IPS-NIHi11 (cell line): ENCODE measurements around the gene COQ5.
"Not testable (repeated sequence)": the region's sequence is repeated elsewhere in the genome, so short reads cannot be mapped to it uniquely, and the experiment has no call there.

Experiments used
- DNase-seq: peaks from one replicate; pipeline ENCODE4 v3.0.0; 2012; ENCODE audit warnings: mixed read lengths, low spot score

COQ5 gene, protein sequence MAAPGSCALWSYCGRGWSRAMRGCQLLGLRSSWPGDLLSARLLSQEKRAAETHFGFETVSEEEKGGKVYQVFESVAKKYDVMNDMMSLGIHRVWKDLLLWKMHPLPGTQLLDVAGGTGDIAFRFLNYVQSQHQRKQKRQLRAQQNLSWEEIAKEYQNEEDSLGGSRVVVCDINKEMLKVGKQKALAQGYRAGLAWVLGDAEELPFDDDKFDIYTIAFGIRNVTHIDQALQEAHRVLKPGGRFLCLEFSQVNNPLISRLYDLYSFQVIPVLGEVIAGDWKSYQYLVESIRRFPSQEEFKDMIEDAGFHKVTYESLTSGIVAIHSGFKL

DNA sequence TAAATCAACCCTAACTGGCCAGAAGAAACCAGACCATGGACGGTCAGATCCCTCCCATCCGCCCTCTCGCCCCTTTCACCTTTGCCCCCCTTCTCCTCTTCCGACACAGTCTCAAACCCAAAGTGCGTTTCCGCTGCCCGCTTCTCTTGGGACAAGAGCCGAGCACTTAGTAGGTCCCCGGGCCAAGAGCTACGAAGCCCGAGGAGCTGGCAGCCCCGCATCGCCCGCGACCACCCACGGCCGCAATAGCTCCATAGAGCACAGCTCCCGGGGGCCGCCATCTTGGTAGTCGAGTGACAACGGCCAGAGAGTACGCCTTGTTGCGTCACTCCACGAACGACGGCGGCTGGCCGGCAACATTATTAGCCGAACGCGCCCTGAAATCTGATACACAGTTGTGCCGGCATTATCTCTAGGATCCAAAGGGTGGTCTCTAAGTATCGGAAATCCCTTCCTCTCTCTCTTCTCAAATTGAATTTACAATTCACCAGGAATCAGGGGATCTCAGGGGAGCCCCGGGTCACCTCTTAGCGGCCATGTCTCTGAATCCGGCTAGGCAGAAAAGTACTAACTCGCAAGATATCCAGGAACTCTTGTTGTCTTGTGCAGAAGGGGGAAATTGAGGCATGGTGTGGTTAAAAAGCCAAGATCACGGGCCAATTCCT, at the start of gene COQ5:
Gene COQ5 (minus strand): TSS at position 298 of the 665 bp plus-strand sequence. CDS start 17 bp downstream, at position 281.
- peak; percentile 90 for DNase-seq

DNA sequence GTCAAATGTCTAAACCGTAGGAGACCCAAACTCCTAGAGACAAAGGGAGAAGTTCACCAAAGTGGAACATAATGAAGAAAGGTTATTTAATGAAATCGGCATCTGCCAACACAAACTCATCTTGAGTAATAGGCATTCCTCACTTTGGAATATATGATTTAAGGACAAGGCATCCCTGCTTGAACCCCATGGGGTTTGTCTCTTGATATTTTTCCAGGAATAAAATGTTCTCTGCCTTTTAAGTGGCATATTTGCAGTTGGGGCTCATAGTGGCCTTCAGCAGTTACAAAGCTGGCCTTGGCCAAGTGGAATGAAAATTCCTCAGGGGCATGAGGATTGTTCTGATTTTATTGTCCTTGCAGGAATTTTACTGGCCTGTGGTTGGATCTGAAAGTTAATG, 45.1 kb upstream of the COQ5 start:
- DNase-seq: no peak

DNA sequence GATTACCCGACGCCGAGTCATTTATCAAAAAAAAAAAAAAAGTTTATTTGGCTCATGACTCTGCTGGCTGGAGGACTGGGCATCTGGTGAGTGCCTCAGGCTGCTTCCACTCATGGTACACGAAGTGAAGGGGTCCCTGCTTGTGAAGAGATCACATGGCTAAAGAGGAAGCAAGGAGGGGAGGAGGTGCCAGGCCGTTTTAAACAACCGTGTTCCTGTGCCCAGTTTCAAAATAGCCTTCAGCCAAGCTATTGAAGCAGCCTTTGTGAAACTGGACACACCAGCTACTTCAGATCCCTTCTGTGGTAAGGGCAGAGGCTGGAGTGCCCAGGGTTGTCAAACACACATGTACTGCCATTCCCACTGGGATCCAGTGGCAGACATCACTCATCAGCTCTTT, 44.6 kb upstream of the COQ5 start:
- DNase-seq: no peak

DNA sequence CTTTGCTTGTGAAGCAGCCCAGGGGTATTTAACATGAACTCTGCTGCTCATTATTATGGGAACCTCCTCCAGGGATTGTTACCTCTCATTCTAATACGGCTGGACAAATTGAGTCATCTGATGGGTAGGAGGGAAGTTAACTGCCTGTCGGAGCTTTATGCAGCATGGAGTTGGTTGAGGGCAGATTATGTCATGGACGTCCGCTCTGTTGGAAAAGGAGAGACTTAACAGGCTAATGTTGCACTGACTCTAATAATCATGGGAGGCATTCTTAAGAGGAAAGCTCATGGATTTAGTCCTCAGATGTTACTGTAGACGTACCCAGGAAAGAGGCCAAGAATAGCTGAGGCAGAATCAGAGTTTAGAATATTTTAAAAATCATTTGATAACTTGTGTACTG, 42.3 kb upstream of the COQ5 start:
- DNase-seq: no peak

DNA sequence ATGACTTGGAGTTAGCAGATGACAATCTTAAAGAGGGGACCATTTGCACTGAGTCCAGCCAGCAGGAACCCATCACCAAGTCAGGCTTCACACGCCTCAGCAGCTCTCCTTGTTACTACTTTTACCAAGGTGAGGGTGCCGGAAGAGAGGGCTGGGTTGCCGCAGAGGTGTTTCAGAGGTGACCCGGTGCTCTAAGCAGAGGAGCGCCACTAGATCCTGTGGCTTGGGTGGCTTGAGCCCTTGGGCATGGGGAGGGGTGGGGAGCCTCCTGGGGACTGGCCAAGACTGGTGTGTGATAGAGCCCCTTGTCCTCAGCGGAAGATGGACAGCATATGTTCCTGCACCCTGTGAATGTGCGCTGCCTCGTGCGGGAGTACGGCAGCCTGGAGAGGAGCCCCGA, 34.5 kb upstream of the COQ5 start:
- no peak for DNase-seq

DNA sequence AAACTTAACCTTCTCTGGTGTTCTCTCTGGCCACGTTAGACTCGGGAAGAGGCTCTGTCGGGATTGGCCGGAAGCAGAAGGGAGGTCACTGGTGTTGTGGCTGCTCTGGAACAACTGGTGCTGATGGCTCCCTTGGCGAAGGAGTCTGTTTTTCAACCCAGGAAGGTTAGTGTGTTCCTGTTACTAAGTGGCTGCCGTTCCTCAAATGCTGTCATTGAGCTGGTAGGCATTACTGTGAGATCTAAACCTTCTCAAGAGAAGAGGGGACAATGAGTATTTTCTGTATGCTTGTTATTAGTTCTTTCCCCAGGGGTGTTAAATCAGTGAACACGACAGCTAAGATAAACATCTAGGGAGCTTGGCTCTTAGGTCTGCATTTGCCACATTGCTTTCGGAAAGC, 33.9 kb upstream of the COQ5 start:
- DNase-seq: no peak

DNA sequence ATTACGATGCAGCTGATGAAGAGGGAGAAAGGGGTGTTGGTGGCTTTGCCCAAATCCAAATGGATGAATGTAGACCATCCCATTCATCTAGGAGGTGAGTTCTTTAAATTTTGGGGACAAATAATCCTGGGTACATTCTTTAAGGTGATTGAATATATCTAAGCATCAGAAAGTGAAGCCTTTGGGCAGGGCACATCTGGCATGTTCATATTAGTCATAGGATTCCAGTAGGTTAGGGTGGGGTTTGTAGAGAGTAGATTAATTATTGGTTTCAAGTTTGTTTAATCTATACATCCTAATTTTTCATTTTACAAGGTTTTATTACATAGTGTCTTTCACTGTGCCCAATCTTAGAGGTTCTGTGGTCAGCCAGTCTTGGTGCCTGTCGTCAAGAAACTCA, 28.6 kb upstream of the COQ5 start:
- DNase-seq: no peak

DNA sequence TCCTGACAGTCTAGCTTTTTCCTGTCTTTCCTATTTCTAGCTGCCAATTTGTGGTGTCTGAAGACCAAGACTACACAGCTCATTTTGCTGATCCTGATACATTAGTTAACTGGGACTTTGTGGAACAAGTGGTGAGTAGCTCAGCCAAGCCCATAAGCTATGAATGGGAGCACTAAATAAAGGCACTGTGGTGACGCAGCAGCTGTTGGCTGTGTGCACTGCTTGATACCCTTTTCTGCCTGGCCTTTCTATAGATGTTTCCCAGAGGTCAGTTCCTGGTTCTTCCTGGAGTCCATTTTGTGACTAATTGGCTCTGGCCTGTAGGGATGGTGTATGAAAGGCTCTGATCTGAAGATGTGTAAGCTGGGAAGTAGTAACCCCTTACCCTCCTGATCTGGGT, 25.7 kb upstream of the COQ5 start:
- DNase-seq: no peak

DNA sequence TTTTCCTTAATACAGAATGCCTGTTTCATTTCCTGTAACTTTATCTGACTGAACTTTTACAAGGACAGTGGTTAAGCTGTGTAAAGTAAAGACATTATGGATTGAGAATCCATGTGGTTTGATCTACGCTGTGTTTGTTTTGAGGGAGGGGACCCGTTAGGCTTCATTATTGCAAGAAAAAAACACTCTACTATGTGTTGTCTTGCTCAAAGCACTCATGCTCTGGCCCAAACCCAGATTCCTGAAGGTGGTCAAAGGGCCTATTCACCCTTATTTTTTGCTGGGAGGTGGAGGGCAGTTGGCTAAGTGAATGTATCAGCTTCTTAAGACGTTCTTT, 17.1 kb upstream of the COQ5 start:
- DNase-seq: no peak

DNA sequence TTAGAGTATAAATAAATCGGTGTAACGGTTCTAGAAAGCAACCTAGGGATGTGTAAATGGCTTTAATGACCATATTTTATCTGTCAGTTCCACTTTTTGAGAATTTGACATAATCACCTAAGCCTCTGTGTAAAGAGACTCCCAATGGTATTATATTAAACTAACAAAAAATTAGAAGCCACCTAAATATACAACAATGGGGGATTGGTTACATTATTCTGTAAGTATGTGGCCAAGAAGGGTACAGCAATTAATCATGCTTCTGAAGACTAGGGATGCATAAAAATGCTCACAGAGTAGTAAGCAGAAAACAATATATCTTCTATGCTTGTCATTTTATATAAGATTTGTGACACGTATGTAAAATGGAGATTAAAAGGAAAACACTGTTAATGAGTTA, 15.7 kb upstream of the COQ5 start:
- DNase-seq: no peak

DNA sequence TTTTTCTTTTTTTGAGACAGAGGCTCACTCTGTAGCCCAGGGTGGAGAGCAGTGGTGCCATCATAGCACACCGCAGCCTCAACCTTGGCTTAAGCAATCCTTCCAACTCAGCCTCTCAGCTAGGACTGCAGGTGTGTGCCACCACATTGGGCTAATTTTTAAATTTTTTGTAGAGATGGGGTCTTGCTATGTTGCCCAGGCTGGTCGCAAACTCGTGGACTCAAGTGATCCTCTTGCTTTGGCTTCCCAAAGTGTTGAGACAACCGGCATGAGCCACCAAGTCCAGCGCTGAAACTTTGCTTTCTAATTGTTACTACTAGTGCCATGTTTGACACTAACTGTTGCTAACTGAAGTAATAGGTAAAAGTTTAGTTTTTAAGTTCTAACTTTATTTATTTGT, 13.2 kb upstream of the COQ5 start:
- DNase-seq: no peak

DNA sequence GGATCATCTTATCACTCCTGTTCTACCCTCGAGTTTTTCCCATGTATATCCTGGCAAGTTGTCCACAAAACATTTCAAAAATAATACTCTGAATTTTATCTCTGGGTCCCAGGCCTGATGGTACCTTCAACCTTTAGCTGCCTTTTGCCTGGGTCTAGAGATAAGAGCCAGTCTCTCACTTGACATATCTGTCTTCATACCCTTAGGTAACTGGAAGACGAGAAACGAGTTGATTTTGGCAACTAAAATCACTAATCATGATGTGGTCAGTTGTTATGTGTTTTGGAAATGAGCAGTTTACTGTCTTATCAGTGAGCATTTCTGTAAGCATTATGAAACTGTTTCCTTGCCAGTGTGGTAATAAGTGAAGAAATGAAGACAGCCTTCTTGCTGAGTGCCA, 11.5 kb upstream of the COQ5 start:
- DNase-seq: no peak

DNA sequence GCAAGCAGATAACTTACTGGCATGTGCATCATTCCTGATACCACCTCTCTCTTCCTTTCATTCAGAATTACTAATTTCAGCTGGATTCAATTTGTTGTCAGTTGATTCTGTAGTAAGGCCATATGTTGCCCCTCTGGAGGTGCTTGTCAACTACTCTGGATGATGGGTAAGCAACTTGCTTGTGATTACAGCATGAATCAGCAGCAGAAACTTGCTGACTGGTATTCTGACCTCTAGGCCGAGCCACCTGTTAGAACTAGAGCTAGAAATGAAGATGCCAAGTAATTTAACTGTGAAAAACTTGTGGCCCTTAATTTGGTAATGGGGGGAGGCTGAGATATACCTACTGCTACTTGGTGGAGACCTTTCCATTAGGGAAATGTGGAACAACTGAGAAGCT, 10.3 kb upstream of the COQ5 start:
- DNase-seq: no peak

DNA sequence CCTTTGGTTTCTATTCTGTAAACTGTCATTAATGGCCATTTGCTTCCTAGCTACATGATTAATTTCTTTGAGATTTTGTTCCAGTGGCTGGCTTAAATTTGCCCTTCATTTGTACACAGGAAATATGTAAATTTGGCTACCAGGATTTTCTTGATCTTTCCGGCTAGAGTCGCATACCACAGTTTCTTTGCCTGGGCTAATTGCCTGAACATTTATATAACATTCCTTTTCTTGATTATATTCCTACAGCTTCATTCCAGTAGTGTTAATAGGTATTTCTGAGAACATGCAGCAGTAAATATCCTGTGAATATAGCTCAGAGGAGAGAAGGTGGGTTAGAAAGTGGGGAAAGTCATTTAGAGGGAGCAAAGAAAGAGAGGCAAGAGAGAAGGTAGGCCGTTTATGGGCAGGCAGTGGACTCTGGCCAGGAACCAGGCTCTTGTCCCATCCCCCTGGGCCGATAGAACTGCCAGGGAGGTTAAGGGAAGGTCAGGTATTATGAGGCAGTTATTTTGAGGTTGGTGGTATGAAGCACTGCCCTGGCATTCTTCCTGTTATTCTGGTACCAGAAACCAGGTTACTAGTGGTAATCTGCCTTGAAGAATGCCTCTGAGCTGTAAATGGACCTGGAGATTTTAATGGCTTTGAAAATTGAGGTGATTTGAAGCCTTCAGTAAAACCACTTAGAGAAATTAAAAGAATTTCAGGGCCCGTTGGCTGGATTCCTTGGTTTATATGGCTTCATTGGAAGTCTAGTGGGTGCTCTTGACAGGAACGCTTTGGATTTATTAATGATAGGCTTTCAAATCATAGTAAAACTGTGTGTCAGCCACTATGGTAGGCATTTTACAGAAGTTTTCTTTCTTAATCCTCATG, 9.6 kb upstream of the COQ5 start:
- no peak for DNase-seq

DNA sequence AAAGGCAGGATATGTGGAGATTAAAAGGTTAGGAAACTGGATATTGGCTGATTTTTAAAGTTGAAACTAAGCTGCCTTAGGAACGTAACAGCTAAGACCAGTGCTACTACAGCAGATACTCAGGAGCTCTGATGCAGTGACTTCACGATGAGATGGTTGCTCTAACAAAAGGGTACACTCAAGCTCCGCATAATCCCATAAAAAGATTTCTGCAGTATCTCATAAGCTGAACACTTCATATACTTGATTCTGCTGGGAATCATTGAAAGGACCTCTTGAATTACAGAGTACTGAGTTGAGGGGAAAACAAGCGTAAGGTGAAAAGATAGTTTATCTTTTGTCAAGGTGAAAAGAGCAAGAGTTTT, 8.9 kb upstream of the COQ5 start:
- DNase-seq: no peak

DNA sequence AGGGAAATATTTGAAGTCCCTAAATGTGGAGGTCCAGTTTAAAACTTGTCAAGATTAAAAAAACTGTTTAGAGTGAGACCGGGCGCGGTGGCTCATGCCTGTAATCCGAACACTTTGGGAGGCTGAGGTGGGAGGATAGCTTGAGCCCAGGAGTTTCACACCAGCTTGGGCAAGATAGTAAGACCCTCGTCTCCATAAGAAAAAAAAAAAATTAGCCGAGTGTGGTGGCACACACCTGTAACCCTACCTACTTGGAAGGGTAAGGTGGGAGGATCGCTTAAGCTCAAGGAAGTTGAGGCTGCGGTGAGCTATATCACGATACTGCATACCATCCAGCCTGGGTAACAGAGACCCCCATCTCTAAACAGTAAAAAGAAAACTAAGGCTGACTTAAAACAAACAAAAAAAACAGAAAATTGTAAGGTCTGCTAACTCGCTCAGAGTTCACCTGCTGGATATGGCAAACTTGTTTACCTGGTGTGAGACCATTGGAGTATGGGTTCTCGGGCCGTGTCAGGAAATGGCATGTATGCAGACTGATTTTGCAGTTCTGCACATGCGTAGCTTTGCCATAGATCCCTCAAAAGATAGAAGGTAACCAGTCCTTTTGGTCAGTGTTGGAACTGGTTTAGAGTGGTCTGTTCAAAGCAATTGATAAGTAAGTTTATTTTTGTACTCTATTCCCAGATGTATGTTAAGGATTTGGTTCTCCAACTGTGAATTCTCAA, 7.3 kb upstream of the COQ5 start:
- DNase-seq: no peak

DNA sequence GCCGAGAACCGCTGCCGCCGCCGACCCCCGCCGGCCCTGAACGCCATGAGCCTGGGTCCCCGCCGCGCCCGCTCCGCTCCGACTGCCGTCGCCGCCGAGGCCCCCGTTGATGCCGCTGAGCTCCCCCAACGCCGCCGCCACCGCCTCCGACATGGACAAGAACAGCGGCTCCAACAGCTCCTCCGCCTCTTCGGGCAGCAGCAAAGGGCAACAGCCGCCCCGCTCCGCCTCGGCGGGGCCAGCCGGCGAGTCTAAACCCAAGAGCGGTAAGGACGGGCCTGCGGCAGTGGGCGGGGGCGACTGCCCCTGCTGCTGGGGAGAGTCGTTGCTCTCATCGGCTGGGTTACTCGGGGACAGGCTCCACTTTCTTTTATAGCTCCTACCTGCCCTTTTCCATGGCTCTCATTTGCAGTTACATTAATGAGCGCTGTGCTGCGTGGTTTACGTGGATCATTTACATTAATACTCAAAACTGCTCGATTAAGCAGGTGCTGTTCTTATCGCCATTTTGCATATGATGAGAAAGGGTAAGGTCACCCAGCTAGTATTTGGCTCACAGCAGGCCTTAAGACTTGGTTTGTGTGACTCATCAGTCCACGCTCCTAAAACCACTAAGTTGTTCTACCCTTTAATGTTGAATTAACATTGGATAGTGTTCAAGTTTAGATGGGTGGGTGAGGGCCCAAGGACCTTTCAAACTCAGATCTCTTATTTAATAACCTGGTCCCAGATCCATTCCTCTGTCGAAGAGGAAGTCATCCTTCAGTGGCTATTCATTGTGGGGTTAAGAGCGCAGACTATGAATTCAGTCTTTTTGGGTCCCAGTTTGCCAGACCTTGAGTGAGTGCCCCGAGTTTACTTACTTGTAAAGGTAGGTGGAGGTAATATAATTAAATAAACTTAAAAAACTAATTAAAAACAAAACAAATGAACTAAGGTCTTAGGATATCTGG, 6.0 kb upstream of the COQ5 start:
- peak; percentile 79 for DNase-seq

DNA sequence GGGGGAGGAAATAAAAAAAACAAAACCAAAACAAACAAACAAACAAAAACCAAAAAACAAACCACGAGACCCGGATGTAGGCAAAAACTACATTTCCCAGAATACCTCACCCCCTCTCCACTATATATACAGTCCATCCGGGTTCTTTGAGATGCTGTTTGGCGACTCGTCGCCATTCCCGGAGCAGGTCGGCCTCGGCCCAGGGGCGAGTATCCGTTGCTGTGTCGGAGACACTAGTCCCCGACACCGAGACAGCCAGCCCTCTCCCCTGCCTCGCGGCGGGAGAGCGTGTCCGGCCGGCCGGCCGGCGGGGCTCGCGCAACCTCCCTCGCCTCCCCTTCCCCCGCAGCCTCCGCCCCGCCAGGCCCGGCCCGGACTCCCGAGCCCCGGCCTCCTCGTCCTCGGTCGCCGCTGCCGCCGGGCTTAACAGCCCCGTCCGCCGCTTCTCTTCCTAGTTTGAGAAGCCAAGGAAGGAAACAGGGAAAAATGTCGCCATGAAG, 5.3 kb upstream of the COQ5 start, which contains the start of gene RNF10:
Gene RNF10 (plus strand): TSS at position 154 of the 500 bp plus-strand sequence. CDS start 456 bp downstream, outside the sequence.
- peak; percentile 98 for DNase-seq

DNA sequence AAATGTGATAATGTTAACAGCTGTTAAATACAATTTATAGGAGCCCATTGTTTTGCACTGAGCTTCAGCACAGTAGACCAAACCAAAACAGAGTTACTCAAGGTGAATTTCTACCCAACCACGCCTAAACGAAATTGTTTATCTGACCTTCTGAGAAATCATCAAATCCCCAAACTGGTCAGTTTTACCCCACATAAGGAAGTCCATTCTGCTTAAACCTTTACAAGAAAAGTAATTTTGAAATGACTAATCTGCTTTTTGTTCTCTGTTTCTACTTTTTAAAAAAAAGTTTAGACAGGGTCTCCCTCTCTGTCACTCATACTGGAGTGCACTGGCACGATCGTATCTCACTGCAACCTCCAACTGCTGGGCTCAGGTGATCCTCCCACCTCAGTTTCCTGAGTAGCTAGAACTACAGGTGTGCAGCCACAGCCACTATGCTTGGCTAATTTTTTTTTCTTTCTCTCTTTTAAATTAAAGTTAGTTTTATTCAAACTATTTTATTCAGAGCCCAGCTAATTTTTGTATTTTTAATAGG, 3.8 kb upstream of the COQ5 start:
- no peak for DNase-seq

DNA sequence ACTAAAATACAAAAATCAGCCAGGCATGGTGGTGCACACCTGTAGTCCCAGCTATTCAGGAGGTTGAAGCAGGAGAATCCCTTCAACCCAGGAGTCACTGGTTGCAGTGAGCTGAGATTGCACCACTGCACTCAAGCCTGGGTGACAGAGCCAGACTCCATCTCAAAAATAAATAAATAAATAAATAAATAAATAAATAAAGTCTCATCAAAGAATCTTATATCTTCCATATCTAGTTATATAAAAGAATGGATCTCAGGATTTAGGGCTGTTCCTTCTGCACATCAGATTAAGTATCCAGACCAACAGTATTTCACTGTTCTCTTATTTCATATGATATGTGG, 1.4 kb upstream of the COQ5 start:
- DNase-seq: not testable (repeated sequence)
